Right atrium auricular region (tissue), 2 donors: Measurements from ENCODE around the gene GMDS. TPM values are rescaled to one million over a fixed set of nuclear protein-coding genes. Genes with fewer than 3 reads are reported as not detected.
"Not testable (repeated sequence)": the region's sequence is repeated elsewhere in the genome, so short reads cannot be mapped to it uniquely, and the experiment has no call there.

Experiments used
- DNase-seq: peaks from one replicate; pipeline ENCODE4 v3.0.0-alpha.2; 2019; ENCODE audit warnings: low spot score
- H3K27ac ChIP-seq, 2 donors: fragments of 200-600 bp; sonication (generic); 1 replicate in 1 of 2; 2 replicates in 1 of 2; pipeline ENCODE4 v1.5.1; 2016 to 2019
- H3K27me3 ChIP-seq, 2 donors: fragments of 200-600 bp; sonication (generic); one replicate each; pipeline versions ENCODE4 v1.5.1 to v1.6.0; 2017 to 2019
- H3K36me3 ChIP-seq: fragments of 200-600 bp; sonication (generic); one replicate; pipeline ENCODE4 v1.5.1; 2016
- H3K4me1 ChIP-seq, 2 donors: fragments of 200-600 bp; sonication (generic); one replicate each; pipeline versions ENCODE4 v1.5.1 to v1.6.0; 2017 to 2019
- H3K4me3 ChIP-seq, 2 donors: fragments of 200-600 bp; sonication (generic); 1 replicate in 1 of 2; 2 replicates in 1 of 2; pipeline ENCODE4 v1.5.1; 2017 to 2019; ENCODE audit warnings: mild to moderate bottlenecking in 1 of 2, moderate library complexity in 1 of 2
- H3K9me3 ChIP-seq, 2 donors: fragments of 200-600 bp; sonication (generic); one replicate each; pipeline ENCODE4 v1.5.1; 2019
- total RNA-seq, 2 donors: library from RNA; depleted of rRNA; stranded (reverse); fragments of >200 nt; gene quantifications; one replicate each; pipeline ENCODE4 v1.1.0, GENCODE V29; 2016
- TF ChIP-seq, protein P1 (sequence below), 2 donors: fragments of 200-600 bp; sonication (generic); IDR thresholded peaks; one replicate each; pipeline ENCODE4 v1.5.1; 2019; ENCODE audit warnings: antibody characterized with exemption in 2 of 2

Gene GMDS
- total RNA-seq, 2 donors from 2014 or later, result 11.1 to 11.8 TPM

DNA sequence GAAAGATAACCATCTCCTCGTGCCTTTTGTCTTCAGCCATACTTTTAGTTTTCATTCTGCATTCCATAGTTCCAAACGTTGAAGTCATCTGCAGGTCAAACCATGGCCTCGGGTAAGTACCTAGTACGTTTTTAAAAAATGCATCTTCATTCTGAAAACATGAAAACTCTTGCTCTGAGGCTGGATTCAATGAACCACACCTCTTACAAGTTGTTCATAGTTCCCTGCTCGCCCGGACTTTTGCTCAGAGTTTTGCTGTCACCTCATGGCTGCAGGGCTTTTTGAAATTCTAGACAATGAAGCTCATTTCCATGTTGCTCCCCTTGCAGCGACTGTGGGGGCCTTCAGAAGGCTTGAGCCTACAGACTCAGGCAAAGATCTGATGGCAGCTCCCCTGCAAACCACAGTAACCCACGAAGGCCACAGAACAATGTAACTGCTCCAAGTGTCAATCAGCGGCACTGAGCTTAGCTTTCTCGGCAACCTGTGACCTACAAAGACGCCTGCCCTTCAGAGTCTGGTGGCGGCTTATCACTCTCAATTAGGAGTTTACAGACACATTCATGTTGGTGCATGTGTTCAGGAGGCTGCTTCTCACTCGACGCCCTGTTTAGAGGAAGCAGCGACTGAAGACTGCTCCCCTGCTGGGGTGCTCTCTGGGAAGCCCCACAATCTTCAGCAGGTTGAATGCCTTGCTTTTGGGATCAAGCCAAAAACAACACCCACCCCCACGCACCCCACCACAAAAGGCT lies 574.5 kb downstream of the GMDS start:
- no peak overlapping the region for H3K4me3 ChIP-seq

DNA sequence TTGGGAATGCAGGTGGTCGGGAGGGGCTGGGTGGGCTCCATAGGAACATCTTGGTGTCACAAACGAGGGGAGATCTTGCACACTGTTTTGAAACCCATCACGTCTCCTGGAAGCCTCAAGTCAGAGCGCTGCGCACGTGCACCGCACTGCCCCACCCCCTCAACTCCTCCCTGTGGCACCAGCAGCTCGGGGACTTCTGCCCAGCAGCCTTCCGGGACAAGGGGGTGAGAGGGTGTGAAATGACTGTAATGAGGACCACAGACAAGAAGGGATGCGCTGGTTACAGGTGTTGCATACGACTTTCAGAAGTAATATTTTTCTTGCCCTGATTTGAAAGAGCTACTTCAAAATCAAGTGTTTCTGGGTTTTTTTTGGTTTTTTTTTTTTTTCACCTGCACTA lies 575.4 kb downstream of the GMDS start:
- Histone ChIP-seq H3K36me3 (no peaks in the 10 kb centered on the region), H3K27me3 (no peaks in the 10 kb centered on the region), H3K4me3 (no peak overlapping the region), H3K27ac (no peak overlapping the region), H3K9me3 (no peaks in the 10 kb centered on the region), H3K4me1 (no peaks in the 10 kb centered on the region)
- TF ChIP-seq, protein P1, sequence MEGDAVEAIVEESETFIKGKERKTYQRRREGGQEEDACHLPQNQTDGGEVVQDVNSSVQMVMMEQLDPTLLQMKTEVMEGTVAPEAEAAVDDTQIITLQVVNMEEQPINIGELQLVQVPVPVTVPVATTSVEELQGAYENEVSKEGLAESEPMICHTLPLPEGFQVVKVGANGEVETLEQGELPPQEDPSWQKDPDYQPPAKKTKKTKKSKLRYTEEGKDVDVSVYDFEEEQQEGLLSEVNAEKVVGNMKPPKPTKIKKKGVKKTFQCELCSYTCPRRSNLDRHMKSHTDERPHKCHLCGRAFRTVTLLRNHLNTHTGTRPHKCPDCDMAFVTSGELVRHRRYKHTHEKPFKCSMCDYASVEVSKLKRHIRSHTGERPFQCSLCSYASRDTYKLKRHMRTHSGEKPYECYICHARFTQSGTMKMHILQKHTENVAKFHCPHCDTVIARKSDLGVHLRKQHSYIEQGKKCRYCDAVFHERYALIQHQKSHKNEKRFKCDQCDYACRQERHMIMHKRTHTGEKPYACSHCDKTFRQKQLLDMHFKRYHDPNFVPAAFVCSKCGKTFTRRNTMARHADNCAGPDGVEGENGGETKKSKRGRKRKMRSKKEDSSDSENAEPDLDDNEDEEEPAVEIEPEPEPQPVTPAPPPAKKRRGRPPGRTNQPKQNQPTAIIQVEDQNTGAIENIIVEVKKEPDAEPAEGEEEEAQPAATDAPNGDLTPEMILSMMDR (IDR thresholded peaks at IDR 0.05), result no peak
- no peak for DNase-seq

More for the DNA sequence above, 574.5 kb downstream of the GMDS start:
- Histone ChIP-seq H3K36me3 (no peaks in the 10 kb centered on the region), H3K4me1 (no peaks in the 10 kb centered on the region), H3K9me3 (no peaks in the 10 kb centered on the region), H3K27me3 (no peaks in the 10 kb centered on the region), H3K27ac (no peak overlapping the region)
- TF ChIP-seq, protein P1 (IDR thresholded peaks at IDR 0.05), result no peak
- DNase-seq, result no peak

DNA sequence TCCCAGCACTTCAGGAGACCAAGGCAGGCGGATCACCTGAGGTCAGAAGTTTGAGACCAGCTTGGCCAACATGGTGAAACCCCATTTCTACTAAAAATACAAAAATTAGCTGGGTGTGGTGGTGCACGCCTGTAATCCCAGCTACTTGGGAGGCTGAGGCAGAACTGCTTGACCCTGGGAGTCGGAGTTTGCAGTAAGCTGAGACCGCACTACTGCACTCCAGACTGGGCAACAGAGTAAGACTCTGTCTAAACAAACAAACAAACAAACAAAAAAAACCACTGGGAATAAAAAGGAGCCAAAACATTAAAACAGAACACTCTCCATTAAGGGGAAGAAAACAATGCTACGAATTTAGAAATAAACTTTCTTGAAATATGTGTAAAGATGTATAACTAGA lies 576.9 kb downstream of the GMDS start:
- not testable (repeated sequence) for H3K4me1 ChIP-seq, H3K27me3 ChIP-seq, H3K9me3 ChIP-seq, H3K36me3 ChIP-seq, H3K4me3 ChIP-seq, DNase-seq, H3K27ac ChIP-seq

GRCh38 chr6:1667805-1668175 lies 577.6 kb downstream of the GMDS start:
- no peaks in the 10 kb centered on the region for H3K9me3 ChIP-seq
- TF ChIP-seq, protein P1 (IDR thresholded peaks at IDR 0.05), result no peak
- no peaks in the 10 kb centered on the region for H3K36me3 ChIP-seq
- no peaks in the 10 kb centered on the region for H3K4me1 ChIP-seq
- no peak for DNase-seq
- H3K4me3 ChIP-seq, result no peak overlapping the region
- H3K27me3 ChIP-seq, result no peaks in the 10 kb centered on the region
- no peak overlapping the region for H3K27ac ChIP-seq

GRCh38 chr6:1667012-1667804 lies 578.2 kb downstream of the GMDS start:
- Histone ChIP-seq H3K9me3 (no peaks in the 10 kb centered on the region), H3K27ac (no peak overlapping the region), H3K4me1 (no peaks in the 10 kb centered on the region), H3K36me3 (no peaks in the 10 kb centered on the region), H3K4me3 (no peak overlapping the region), H3K27me3 (no peaks in the 10 kb centered on the region)
- TF ChIP-seq, protein P1 (IDR thresholded peaks at IDR 0.05), result no peak
- no peak for DNase-seq

- Histone ChIP-seq H3K9me3 (no peaks in the 10 kb centered on the region), H3K27ac (no peak overlapping the region), H3K36me3 (no peaks in the 10 kb centered on the region), H3K4me1 (no peaks in the 10 kb centered on the region), H3K27me3 (no peaks in the 10 kb centered on the region), H3K4me3 (no peak overlapping the region)
- TF ChIP-seq, protein P1 (IDR thresholded peaks at IDR 0.05), result no peak
- no peak for DNase-seq
Observed at GRCh38 chr6:1665214-1665613, 580.2 kb downstream of the GMDS start.
